AG04449 (cell line): ENCODE results near the gene LMNTD1.
"Not testable (repeated sequence)": the region's sequence is repeated elsewhere in the genome, so short reads cannot be mapped to it uniquely, and the experiment has no call there.

Experiments
- CTCF ChIA-PET: fragments of 350-600 bp; formaldehyde crosslinking; extraction: SDS; loops from one replicate; lab custom pipeline; 2021; ENCODE audit warnings: antibody characterized with exemption; lab: Yijun Ruan, JAX
- POLR2A ChIA-PET: fragments of 400-600, 350-600 bp; formaldehyde crosslinking; extraction: SDS; loops from one replicate; lab custom pipeline; 2020; ENCODE audit warnings: antibody characterized with exemption, inconsistent platforms; lab: Yijun Ruan, JAX
- DNase-seq: peaks from one replicate; pipeline ENCODE4 v3.0.0-alpha.2; 2010; ENCODE audit warnings: low read depth, low spot score
- H3K4me3 ChIP-seq: 2 replicates; pipeline ENCODE4 v1.5.1; 2011; ENCODE audit warnings: low read depth, mild to moderate bottlenecking, control low read depth, low read length
- CTCF ChIP-seq: IDR thresholded peaks from one replicate; pipeline ENCODE4 v1.5.1; 2011; ENCODE audit warnings: mild to moderate bottlenecking, moderate library complexity, low read length, control low read depth, inconsistent platforms; ENCODE audit not compliant: insufficient read depth; ENCODE audit errors: missing control alignments

LMNTD1 gene

GRCh38 chr12:25427337-25428249 is 125.5 kb downstream of the LMNTD1 start:
- CTCF ChIA-PET = interaction anchor here (1.7 kb wide), 1 partner anchor 15 kb away, joined by 4 read pairs; no protein-coding TSS in a partner anchor
- POLR2A ChIA-PET = no interaction called here
- TF ChIP-seq CTCF = no peak

GRCh38 chr12:25426821-25427220 is 126.3 kb downstream of the LMNTD1 start:
- POLR2A ChIA-PET, DNase-seq, H3K4me3 ChIP-seq: not testable (repeated sequence)
- CTCF ChIA-PET = interaction anchor here (2.5 kb wide), 1 partner anchor 9 kb away, joined by 9 read pairs; no protein-coding TSS in a partner anchor

More at GRCh38 chr12:25427337-25428249, 125.5 kb downstream of the LMNTD1 start:
- no peak overlapping the region for H3K4me3 ChIP-seq
- no peak for DNase-seq
